ENCODE measurements around the gene SLC16A4.
A peak's percentile ranks its signal among the peaks of the same experiment; 100 is the strongest.

Gene SLC16A4

DNA sequence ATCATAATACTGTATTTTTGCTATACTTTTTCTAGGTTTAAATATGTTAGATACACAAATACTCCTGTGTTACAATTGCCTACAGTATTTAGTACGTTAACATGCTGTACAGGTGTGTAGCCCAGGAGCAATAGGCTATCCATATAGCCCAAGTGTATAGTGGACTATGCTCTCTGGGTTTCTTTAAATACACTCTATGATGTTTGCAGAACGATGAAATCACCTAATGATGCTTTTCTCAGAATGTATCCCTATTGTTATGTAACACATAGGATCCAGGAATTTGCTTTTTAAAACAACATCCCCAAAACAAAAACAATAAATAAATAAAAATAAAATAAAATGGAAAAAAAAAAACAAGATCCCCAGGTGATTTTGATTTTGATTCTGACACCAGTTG, 69.8 kb downstream of the SLC16A4 start:
- no peak for DNase-seq

DNA sequence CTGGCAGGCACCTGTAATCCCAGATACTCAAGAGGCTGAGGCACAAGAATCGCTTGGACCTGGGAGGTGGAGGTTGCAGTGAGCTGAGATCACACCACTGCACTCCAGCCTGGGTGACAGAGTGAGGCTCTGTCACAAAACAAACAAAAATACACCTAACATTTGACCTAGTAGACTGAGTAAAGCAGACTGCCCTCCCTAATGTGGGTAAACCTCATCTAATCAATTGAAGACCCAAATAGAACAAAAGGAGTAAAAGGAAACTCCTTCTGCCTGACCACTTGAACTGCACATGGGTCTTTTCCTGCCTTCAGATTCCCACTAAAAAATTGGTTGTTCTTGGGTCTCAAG, 70.7 kb downstream of the SLC16A4 start:
- no peak for DNase-seq

DNA sequence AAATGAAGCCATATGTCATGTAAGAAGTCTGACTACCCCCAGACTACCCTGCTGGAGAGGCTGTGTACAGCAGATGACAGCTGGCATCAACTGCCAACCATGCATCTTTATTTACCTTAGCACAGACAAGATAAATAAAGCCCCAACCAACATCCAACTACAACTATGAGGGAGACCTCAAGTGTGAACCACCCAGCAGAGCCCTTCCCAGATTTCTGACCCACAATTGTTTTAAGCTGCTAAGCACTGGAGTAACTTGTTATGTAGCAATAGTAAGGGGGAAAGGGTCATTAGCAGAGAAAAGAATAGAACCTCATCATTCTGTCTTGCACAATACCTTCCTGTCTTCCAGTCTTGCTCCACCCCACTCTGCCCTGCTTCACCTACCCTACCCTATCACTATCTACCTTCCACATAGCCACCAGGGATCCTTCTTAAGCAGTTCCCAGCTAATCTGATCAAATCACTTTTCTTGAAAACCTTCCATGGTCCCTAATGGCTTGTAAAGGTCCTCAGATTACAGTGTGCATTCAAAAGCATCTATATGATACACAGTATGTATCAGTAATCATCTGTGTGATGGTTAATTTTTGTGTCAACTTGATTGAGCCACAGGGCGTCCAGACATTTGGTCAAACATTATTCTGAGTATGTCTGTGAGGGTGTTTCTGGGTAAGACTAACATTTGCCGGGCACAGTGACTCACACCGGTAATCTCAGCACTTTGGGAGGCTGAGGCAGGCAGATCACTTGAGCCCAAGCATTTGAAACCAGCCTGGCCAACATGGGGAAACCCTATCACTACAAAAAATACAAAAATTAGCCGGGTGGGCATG, 71.3 kb downstream of the SLC16A4 start:
- DNase-seq, result peak; percentile 75

DNA sequence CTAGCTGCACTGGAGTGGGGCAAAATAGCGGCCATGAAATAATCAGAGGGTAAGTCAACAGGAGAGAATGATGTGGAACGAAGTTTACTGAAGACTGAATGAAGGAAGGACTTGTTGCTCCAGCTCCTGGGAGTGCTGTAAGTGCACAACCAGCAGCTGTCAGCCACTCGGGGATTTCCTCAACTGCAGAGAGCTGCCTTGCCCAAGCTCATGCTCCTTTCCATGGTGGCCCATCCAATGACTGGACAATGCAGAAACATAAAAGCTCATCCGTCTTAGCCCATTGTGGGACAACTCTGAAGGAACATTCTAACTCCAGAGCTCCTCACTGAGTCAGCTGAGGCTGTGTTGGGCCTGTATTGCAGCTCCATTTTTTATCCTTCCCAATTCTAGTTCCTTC, 72.8 kb downstream of the SLC16A4 start:
- DNase-seq, result no peak

DNA sequence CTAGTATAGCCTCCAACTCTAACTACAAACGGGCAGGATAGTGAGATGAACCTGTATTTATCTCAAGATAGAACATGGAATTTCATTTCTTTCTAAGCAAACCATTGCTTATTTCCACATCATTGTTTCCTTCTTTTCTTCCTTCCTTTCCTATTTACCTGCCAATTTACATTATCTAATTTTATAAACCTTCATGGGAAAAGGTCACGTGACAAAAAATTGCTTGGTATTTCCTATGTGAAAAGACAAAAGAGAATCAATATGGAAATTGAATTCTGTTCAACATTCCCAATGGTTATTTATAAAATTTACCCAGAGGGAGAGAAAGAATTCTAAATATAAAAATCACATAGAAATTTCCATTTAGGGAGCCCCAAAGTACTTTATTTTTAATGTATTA, 74.1 kb downstream of the SLC16A4 start:
- no peak for DNase-seq
